ENCODE data around the gene NOG. TPM values are rescaled to one million over a fixed set of nuclear protein-coding genes. Genes with fewer than 3 reads are reported as not detected.

NOG gene
- total and polyA plus RNA-seq, 2 donors = 1.3 TPM

GRCh38 chr17:56595108-56595418 lies 1.6 kb downstream of the NOG start:
- H3K27ac ChIP-seq (ENCODE audit: low read depth in 1 of 2, low read length in 1 of 2) = no peak overlapping the region
- no peak for DNase-seq (ENCODE audit: low read depth in 6 of 9, low spot score in 9 of 9)
- H3K36me3 ChIP-seq (ENCODE audit: control insufficient read depth in 2 of 2, insufficient read depth in 2 of 2, low read length in 1 of 2) = no peaks in the 10 kb centered on the region
- WGBS = 3% methylated on average over 7 of the region's 7 CpGs
- H3K27me3 ChIP-seq (ENCODE audit: control insufficient read depth in 2 of 2, insufficient read depth in 1 of 2, low read length in 1 of 2) = peaks cover 59 to 90% of the 10 kb centered on the region in 2 donors
- no peak overlapping the region for H3K4me3 ChIP-seq (ENCODE audit: low read length in 2 of 2)
- peaks cover 6 to 30% of the 10 kb centered on the region in 2 donors for H3K4me1 ChIP-seq (ENCODE audit: control insufficient read depth in 2 of 2, insufficient read depth in 2 of 2, low read length in 2 of 2)
- no peaks in the 10 kb centered on the region for H3K9me3 ChIP-seq (ENCODE audit: control insufficient read depth in 2 of 2, insufficient read depth in 1 of 2, low read length in 1 of 2)

GRCh38 chr17:56595831-56596690 lies 2.6 kb downstream of the NOG start:
- H3K36me3 ChIP-seq (ENCODE audit: control insufficient read depth in 2 of 2, insufficient read depth in 2 of 2, low read length in 1 of 2) = no peaks in the 10 kb centered on the region
- no peak for DNase-seq (ENCODE audit: low read depth in 6 of 9, low spot score in 9 of 9)
- 4% methylated on average over 43 of the region's 43 CpGs for WGBS
- H3K4me1 ChIP-seq (ENCODE audit: control insufficient read depth in 2 of 2, insufficient read depth in 2 of 2, low read length in 2 of 2) = peaks cover 6 to 30% of the 10 kb centered on the region in 2 donors
- H3K4me3 ChIP-seq (ENCODE audit: low read length in 2 of 2) = no peak overlapping the region
- no peaks in the 10 kb centered on the region for H3K9me3 ChIP-seq (ENCODE audit: control insufficient read depth in 2 of 2, insufficient read depth in 1 of 2, low read length in 1 of 2)
- H3K27me3 ChIP-seq (ENCODE audit: control insufficient read depth in 2 of 2, insufficient read depth in 1 of 2, low read length in 1 of 2) = peaks cover 59 to 83% of the 10 kb centered on the region in 2 donors
- no peak overlapping the region for H3K27ac ChIP-seq (ENCODE audit: low read depth in 1 of 2, low read length in 1 of 2)

- peaks cover 6 to 30% of the 10 kb centered on the region in 2 donors for H3K4me1 ChIP-seq (ENCODE audit: control insufficient read depth in 2 of 2, insufficient read depth in 2 of 2, low read length in 2 of 2)
- peaks cover 54 to 75% of the 10 kb centered on the region in 2 donors for H3K27me3 ChIP-seq (ENCODE audit: control insufficient read depth in 2 of 2, insufficient read depth in 1 of 2, low read length in 1 of 2)
- 2% methylated on average over 40 of the region's 40 CpGs for WGBS
- no peak for DNase-seq (ENCODE audit: low read depth in 6 of 9, low spot score in 9 of 9)
- no peaks in the 10 kb centered on the region for H3K9me3 ChIP-seq (ENCODE audit: control insufficient read depth in 2 of 2, insufficient read depth in 1 of 2, low read length in 1 of 2)
- no peaks in the 10 kb centered on the region for H3K36me3 ChIP-seq (ENCODE audit: control insufficient read depth in 2 of 2, insufficient read depth in 2 of 2, low read length in 1 of 2)
- no peak overlapping the region for H3K27ac ChIP-seq (ENCODE audit: low read depth in 1 of 2, low read length in 1 of 2)
- H3K4me3 ChIP-seq (ENCODE audit: low read length in 2 of 2) = peak overlapping the region in 1 of 2 donors; percentile 24
Observed at GRCh38 chr17:56596691-56597494, 3.4 kb downstream of the NOG start.

GRCh38 chr17:56597495-56597990 lies 4.0 kb downstream of the NOG start:
- DNase-seq (ENCODE audit: low read depth in 6 of 9, low spot score in 9 of 9) = no peak
- no peaks in the 10 kb centered on the region for H3K36me3 ChIP-seq (ENCODE audit: control insufficient read depth in 2 of 2, insufficient read depth in 2 of 2, low read length in 1 of 2)
- no peaks in the 10 kb centered on the region for H3K9me3 ChIP-seq (ENCODE audit: control insufficient read depth in 2 of 2, insufficient read depth in 1 of 2, low read length in 1 of 2)
- 3% methylated on average over 41 of the region's 41 CpGs for WGBS
- no peak overlapping the region for H3K27ac ChIP-seq (ENCODE audit: low read depth in 1 of 2, low read length in 1 of 2)
- peak overlapping the region in 1 of 2 donors; percentile 12 for H3K4me3 ChIP-seq (ENCODE audit: low read length in 2 of 2)
- peaks cover 6 to 35% of the 10 kb centered on the region in 2 donors for H3K4me1 ChIP-seq (ENCODE audit: control insufficient read depth in 2 of 2, insufficient read depth in 2 of 2, low read length in 2 of 2)
- peaks cover 48 to 69% of the 10 kb centered on the region in 2 donors for H3K27me3 ChIP-seq (ENCODE audit: control insufficient read depth in 2 of 2, insufficient read depth in 1 of 2, low read length in 1 of 2)

- Histone ChIP-seq H3K27ac (ENCODE audit: low read depth in 1 of 2, low read length in 1 of 2) (no peak overlapping the region), H3K9me3 (ENCODE audit: control insufficient read depth in 2 of 2, insufficient read depth in 1 of 2, low read length in 1 of 2) (no peaks in the 10 kb centered on the region), H3K4me3 (ENCODE audit: low read length in 2 of 2) (no peak overlapping the region), H3K27me3 (ENCODE audit: control insufficient read depth in 2 of 2, insufficient read depth in 1 of 2, low read length in 1 of 2) (peaks cover 45 to 61% of the 10 kb centered on the region in 2 donors), H3K36me3 (ENCODE audit: control insufficient read depth in 2 of 2, insufficient read depth in 2 of 2, low read length in 1 of 2) (no peaks in the 10 kb centered on the region), H3K4me1 (ENCODE audit: control insufficient read depth in 2 of 2, insufficient read depth in 2 of 2, low read length in 2 of 2) (peaks cover 6 to 37% of the 10 kb centered on the region in 2 donors)
- DNase-seq (ENCODE audit: low read depth in 6 of 9, low spot score in 9 of 9) = no peak
- WGBS = 99% methylated on average over 5 of the region's 5 CpGs
Observed at GRCh38 chr17:56598466-56598865, 5.0 kb downstream of the NOG start.

- H3K27ac ChIP-seq (ENCODE audit: low read depth in 1 of 2, low read length in 1 of 2) = no peak overlapping the region
- no peak overlapping the region for H3K4me3 ChIP-seq (ENCODE audit: low read length in 2 of 2)
- H3K4me1 ChIP-seq (ENCODE audit: control insufficient read depth in 2 of 2, insufficient read depth in 2 of 2, low read length in 2 of 2) = peaks cover 6 to 36% of the 10 kb centered on the region in 2 donors
- H3K27me3 ChIP-seq (ENCODE audit: control insufficient read depth in 2 of 2, insufficient read depth in 1 of 2, low read length in 1 of 2) = peaks cover 39 to 54% of the 10 kb centered on the region in 2 donors
- H3K36me3 ChIP-seq (ENCODE audit: control insufficient read depth in 2 of 2, insufficient read depth in 2 of 2, low read length in 1 of 2) = no peaks in the 10 kb centered on the region
- 86% methylated on average over 4 of the region's 4 CpGs for WGBS
- DNase-seq (ENCODE audit: low read depth in 6 of 9, low spot score in 9 of 9) = peak in 1 of 9 donors; percentile 48
- no peaks in the 10 kb centered on the region for H3K9me3 ChIP-seq (ENCODE audit: control insufficient read depth in 2 of 2, insufficient read depth in 1 of 2, low read length in 1 of 2)
Observed at GRCh38 chr17:56599088-56599487, 5.6 kb downstream of the NOG start.

- 92% methylated on average over 1 of the region's 1 CpG for WGBS
- peaks cover 2 to 32% of the 10 kb centered on the region in 2 donors for H3K4me1 ChIP-seq (ENCODE audit: control insufficient read depth in 2 of 2, insufficient read depth in 2 of 2, low read length in 2 of 2)
- H3K4me3 ChIP-seq (ENCODE audit: low read length in 2 of 2) = no peak overlapping the region
- no peaks in the 10 kb centered on the region for H3K36me3 ChIP-seq (ENCODE audit: control insufficient read depth in 2 of 2, insufficient read depth in 2 of 2, low read length in 1 of 2)
- H3K9me3 ChIP-seq (ENCODE audit: control insufficient read depth in 2 of 2, insufficient read depth in 1 of 2, low read length in 1 of 2) = no peaks in the 10 kb centered on the region
- H3K27ac ChIP-seq (ENCODE audit: low read depth in 1 of 2, low read length in 1 of 2) = no peak overlapping the region
- DNase-seq (ENCODE audit: low read depth in 6 of 9, low spot score in 9 of 9) = peak in 1 of 9 donors; percentile 31
- H3K27me3 ChIP-seq (ENCODE audit: control insufficient read depth in 2 of 2, insufficient read depth in 1 of 2, low read length in 1 of 2) = peaks cover 35 to 50% of the 10 kb centered on the region in 2 donors
Observed at GRCh38 chr17:56599566-56599965, 6.1 kb downstream of the NOG start.

- Histone ChIP-seq H3K36me3 (ENCODE audit: control insufficient read depth in 2 of 2, insufficient read depth in 2 of 2, low read length in 1 of 2) (no peaks in the 10 kb centered on the region), H3K27ac (ENCODE audit: low read depth in 1 of 2, low read length in 1 of 2) (no peak overlapping the region), H3K4me1 (ENCODE audit: control insufficient read depth in 2 of 2, insufficient read depth in 2 of 2, low read length in 2 of 2) (peaks cover 0 to 29% of the 10 kb centered on the region in 2 donors), H3K27me3 (ENCODE audit: control insufficient read depth in 2 of 2, insufficient read depth in 1 of 2, low read length in 1 of 2) (peaks cover 32 to 43% of the 10 kb centered on the region in 2 donors), H3K4me3 (ENCODE audit: low read length in 2 of 2) (no peak overlapping the region), H3K9me3 (ENCODE audit: control insufficient read depth in 2 of 2, insufficient read depth in 1 of 2, low read length in 1 of 2) (no peaks in the 10 kb centered on the region)
- WGBS = 100% methylated on average over 1 of the region's 1 CpG
- no peak for DNase-seq (ENCODE audit: low read depth in 6 of 9, low spot score in 9 of 9)
Observed at GRCh38 chr17:56600256-56600655, 6.8 kb downstream of the NOG start.

GRCh38 chr17:56601591-56601990 lies 8.1 kb downstream of the NOG start:
- Histone ChIP-seq H3K4me1 (ENCODE audit: control insufficient read depth in 2 of 2, insufficient read depth in 2 of 2, low read length in 2 of 2) (peaks cover 0 to 22% of the 10 kb centered on the region in 2 donors), H3K9me3 (ENCODE audit: control insufficient read depth in 2 of 2, insufficient read depth in 1 of 2, low read length in 1 of 2) (no peaks in the 10 kb centered on the region), H3K4me3 (ENCODE audit: low read length in 2 of 2) (no peak overlapping the region), H3K27me3 (ENCODE audit: control insufficient read depth in 2 of 2, insufficient read depth in 1 of 2, low read length in 1 of 2) (peaks cover 20 to 29% of the 10 kb centered on the region in 2 donors), H3K36me3 (ENCODE audit: control insufficient read depth in 2 of 2, insufficient read depth in 2 of 2, low read length in 1 of 2) (no peaks in the 10 kb centered on the region), H3K27ac (ENCODE audit: low read depth in 1 of 2, low read length in 1 of 2) (no peak overlapping the region)
- 94% methylated on average over 1 of the region's 1 CpG for WGBS
- no peak for DNase-seq (ENCODE audit: low read depth in 6 of 9, low spot score in 9 of 9)

Measured in thymus (tissue), 11 donors.